Posterior cingulate gyrus (tissue), 11 donors: ENCODE measurements around the gene RERG.

Experiments
- DNase-seq, 10 donors: peaks; one replicate each; pipeline versions ENCODE4 v3.0.0 to v3.0.0-alpha.2; 2020 to 2021; ENCODE audit warnings: mixed read lengths in 3 of 10
- intact Hi-C: fragments of 100-400 bp; cut with DNase I; formaldehyde crosslinking; loops from one replicate; pipeline ENCODE4 v1.15.1; 2023

Gene RERG

DNA sequence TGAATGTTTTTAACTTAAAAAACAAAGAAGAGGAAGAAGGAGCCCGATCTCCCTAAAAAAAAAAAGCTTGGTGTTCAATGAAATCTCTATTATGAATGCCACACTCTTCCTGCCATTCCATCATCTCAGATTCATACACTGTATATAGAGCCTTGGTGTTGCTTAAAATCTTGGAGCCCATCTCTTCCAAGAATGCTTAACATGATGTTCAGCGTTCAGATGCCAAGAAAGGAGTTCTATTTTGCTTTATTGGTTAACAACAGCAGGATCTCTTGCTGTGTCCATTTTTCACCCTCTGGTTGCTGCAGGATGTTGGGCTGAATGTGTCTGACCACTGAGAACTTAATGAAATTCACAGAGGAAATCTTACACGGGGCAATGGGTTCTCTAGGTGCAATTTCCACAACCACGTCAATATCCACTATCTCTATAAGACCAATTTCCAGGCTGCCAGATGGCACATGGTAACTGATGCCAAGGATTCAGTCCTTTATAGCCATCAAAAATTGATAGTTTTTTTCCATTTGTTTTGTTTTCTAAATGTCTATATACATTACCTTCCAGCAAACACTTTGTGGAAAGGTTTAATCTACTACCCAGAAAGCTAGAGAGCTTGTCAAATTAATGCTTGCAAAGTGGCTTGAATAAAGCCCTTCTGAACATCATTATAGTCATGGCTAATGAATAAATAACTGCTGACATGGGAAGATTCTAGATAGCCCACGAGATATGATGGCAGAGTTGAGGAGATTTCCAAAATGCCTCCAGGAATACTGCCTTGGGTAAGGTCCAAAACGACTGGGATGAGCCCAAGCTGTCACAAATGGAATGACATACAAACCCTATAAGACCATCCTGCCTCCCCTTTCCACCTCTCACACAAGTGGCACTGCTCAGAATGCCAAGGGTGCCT is 26.5 kb downstream of the RERG start:
- intact Hi-C loops, result no loop called here
- DNase-seq, result no peak

DNA sequence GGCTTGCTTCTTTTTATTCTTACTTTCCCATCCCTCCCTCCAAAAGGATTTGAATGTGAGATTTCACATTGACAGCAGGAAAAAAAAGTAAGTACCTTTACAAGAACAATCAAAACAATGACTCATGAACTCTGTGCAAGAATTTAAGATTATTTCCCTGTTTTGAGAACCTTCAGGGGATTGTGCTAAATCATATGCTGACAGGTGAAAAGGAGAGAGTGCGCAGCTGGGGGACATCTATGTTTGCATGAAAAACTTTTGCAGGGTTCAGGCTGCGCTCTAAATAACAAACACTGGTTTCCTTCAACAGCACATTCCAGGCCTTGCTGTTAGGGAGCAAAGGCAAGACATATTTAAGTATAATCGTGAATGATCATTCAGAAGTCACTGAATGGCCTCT is 27.3 kb downstream of the RERG start:
- DNase-seq, result no peak
- intact Hi-C loops, result no loop called here

DNA sequence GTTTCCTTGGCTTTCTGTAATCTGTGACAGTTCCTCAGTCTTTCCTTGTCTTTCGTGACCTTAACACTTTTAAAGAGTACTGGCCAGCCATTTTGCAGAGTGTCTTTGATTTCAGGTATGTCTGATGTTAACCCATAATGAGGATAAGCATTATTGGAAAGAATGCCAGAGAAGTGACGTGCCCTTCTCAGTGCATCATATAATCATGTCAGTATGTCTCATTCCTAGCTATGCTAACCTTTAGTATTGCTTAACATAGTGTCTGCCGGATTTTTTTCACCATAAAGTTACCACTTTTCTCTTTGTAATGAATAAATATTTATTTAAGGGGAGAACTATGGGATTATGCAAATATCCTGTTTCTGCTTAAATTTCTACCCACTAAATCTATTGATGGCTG is 28.5 kb downstream of the RERG start:
- no peak for DNase-seq
- intact Hi-C loops, result no loop called here

DNA sequence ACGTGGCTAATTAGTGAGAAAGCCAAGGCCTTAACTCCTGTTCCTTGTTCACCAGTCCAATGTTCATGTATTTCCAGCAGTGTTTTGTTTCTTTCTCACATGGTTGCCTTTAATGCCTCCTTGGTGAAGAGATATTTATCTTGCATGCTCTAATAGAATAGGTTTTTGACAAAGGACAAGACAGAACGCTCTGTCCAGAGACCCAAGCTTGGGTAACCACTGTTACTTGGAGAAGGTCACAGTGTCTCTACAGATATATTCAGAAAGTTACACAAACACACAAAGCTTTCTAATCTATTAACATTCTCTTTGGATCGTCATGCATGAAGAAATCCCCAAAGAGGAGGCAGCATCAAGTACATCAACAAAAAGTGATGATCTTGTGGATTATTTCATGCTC is 33.1 kb downstream of the RERG start:
- intact Hi-C loops, result no loop called here
- DNase-seq, result no peak

DNA sequence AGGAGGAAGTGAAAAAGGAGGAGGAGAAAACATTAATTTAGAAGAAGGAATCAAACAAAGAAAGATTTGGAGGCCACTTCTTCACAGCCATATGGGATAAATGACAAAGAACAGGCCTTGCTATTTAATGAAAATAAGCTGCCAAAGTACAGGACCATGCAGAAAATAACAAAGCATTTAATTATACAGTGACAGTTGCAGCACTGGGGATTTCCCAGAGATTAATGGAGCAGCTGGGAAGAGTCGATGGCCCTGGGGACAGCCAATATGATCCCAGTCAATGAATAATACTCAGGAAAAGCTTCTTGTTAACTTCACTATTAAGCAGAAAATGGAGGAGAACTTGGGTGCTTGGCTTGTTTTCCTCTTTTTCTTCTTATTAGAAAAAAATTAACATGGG is 34.6 kb downstream of the RERG start:
- intact Hi-C loops, result no loop called here
- DNase-seq, result no peak

DNA sequence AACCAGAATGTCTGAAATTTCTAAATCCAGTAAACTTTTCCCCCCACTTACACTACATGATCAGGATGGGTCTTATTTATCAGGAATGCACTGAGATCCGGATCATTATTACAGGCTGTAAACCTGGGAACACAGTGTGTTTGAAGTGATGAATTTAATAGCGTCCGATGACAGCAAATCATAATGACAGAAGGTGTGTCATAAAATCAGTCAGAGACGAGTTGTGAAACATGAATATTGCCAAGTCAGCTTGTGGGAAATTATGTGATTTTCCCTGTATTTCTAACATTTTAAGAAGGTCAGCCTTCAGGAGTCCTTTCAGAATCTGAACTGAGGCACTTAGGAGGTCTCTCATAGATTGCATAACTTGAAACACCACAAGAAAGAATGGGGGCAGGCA is 36.7 kb downstream of the RERG start:
- intact Hi-C loops, result no loop called here
- no peak for DNase-seq

DNA sequence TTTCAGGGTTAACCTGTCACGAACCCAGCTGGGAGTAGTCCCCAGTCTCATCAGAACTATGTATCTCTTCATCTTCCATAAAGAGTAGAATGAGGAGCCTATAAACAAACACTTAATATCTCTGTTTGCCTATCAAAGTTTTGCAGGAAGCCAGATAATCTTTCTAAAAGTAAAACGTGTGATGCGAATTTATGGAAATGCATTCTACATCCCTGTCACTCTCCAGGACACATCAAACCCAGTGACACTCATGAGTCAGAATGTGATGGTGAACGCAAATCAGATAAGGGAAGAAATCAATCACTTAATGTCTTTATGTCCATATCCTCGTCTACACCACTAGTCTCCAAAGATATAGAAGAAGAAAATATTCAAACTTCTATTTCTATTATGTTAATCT is 37.4 kb downstream of the RERG start:
- intact Hi-C loops, result no loop called here
- DNase-seq, result no peak

DNA sequence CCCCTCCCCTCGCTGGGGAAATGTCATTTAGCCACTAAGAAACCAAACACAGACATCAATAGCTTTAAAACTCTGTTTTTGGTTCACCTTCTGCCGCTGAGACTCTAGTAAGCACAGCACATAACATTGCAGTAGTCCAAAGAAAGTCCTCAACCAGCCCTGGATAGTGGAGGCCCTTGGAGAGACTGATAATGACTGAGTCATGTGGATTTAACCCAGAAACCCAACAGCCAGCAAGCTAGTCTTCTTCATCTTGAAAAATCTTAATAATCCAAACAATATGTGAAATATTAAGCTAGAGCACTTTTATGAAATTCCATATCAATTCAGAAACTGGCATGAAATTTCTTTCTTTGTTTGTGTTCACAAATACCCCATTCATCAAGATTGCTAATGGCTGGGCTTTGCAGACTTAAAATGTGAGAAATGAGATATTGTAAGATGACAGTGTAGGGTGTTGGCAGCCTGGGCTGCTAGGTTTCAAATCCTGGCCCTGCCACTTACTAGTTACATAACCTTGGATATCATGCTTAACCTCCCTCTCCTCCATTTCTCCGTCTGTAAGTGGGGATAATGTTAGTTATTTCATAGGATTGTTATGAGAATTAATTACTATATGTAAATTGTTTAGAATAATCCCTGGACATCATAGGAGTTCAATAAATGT is 40.1 kb downstream of the RERG start:
- DNase-seq, result no peak
- intact Hi-C loops, result no loop called here

DNA sequence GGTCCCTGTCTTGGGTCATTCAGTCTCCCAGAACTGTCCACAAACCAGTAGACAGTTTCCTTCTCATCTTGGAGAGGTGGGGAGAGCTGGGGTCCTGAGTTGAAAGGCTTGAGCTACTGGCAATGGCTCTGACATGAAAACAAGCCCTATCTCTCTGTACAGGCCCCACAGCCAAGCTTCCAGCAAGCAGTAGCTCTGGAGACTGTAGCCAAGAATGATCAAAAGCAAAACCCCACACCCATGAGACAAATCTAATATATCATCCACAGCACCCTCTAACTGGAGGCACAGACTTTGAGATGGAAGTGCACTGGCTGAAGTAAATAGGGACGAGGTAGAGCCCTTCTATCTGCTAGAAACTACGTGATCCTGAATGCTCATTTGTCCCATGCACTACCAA is 40.9 kb downstream of the RERG start:
- intact Hi-C loops, result no loop called here
- no peak for DNase-seq

DNA sequence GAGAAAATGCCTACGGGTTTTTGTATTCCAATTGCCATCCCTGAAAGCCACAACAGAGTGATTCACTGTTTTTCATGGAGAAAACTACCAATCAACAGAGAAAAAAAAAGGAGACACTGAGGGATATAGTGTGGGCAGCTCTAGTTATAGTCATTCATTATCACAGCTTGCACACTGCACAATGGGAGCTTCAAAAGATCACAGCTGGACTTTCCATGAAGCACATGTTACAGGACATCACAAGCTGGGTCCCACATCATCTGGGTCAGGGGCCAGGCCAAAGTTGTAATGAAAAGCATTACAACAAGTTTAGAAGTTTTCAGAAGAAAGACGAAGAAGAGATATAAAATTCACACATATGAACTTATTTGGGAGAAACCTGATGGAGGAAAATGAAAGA is 41.5 kb downstream of the RERG start:
- DNase-seq, result no peak
- intact Hi-C loops, result no loop called here

DNA sequence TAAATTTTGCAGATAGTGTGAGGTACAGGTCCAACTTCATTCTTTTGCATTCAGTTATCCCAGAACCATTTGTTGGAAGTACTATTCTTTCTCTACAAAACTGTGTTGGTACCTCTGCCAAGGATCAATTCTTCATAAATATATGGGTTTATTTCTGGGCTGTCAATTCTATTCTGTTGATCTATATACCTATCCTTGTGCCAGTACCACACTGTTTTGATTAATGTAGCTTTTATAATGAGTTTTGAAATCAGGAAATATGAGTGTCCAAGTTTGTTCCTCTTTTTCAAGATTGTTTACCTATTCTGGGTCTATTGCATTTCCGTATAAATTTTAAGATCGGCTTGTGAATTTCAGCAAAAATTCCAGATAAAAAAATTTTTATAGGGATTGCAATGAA is 48.1 kb downstream of the RERG start:
- DNase-seq, result no peak
- intact Hi-C loops, result no loop called here

DNA sequence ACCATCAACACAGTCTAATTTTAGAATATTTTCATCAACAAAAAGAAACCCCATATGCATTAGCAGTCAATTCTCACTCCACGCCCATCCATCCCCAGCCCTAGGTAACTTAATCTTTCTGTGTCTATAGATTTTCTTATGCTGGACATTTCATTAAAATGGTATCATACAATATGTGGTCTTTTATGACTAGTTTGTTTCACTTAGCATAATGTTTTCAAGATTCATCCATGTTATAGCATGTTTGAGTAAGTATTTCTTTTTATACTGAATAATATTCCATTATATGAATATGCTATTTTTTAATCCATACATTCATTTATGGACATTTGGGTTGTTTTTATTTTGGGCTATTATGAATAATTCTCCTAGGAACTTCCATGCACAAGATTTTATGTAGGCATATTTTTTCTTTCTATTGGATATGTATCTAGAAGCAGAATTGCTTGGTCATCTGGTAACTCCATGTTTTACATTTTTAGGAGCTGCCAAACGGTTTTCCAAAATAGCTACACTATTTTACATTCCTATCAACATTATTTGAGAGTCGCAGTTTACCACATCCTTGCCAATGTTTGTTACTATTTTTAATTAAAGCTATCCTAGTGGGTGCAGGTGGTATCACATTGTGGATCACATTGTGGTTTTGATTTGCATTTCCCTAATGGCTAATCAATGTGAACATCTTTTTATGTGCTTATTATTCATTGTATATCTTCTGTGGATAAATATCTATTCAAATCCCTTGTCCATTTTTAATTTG is 49.0 kb downstream of the RERG start:
- no peak for DNase-seq
- intact Hi-C loops, result no loop called here

DNA sequence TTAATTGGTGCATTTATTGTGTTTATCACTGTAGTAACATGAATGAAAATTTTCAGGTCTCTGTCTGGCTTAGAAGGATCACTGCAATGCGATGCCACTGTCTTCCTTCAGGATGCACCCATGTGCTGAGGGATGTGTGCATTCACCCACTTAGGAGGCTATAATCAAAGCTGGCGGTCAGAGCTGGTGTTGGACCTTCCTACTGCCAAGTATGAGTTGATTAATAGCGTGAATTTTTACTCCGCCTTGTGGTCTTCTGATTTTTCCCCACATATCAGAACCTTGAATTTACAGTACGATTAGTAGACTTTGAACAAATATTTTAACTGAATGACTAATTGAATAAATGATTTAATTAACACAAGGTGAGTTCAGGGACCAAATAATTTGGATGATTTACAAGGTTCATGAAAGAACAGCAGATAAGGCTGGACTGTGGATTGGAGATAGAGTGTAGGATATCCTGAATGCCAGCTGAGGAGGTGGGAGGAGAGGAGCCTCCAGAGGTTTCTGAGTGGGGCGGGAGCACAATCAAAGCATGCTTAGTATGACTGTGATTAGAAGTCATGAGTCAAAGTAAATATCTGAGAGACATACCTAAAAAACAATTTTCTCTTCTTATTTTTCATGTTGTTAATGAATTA is 50.1 kb downstream of the RERG start:
- intact Hi-C loops, result no loop called here
- no peak for DNase-seq

DNA sequence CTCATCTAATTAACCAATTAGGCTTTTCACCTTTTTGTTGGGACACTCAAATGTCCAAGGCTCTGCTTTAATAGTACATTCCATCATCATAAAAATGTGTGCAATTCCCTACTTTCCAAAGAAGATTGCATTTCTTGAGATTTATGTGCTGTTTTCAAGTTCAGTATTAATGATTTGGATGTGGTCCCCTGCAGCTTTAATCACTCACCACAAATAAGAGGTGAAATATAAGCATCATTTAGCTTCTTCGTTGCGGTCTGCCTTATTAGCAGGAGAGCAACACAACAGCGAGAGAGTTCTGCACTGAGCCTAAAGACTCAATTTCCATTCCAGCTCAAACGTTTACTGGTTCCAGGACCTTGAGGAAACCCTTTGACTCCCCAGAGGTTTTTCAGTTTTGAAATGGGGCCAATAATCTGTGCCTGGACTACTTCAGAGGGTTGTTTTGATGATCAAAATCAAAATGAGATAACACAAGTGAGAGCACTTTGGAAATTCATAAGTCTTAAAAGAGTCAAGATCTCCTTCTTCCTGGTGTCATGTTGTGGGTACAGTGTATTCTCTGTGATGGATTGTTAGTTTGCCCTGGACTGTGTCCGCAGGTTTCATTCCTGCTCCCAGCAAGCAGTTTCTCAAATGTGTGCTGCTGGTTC is 53.1 kb downstream of the RERG start:
- intact Hi-C loops, result no loop called here
- no peak for DNase-seq

DNA sequence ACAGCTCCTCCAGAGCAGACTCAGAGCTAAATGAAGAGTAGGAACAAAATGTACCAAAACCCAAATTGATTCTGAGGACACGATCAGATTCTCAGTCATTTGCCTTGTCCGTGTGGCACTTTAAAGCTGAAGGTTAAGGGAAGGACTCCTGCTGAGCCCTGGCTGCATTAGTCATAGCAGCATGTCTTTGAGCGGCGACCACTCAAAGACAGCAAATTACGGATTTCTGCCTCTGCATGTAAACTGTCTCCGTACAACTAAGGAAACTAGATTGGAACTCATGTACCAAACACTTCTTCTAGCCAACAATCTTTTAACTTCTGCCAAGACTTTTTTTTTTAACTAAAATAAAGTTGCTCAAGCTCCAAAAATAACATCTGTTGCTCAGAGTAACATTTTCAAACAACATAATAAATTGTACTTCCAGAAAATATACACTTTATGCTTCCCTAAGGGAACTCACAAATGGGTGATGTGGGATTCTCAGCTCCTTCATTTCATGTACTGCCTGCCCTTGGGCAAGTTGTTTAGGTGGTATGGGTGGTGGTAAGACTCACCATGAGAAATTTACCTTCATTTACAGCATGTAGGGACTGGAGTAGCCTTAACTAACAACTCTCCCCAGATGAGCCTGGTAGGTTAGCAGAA is 56.1 kb downstream of the RERG start:
- intact Hi-C loops, result no loop called here
- DNase-seq, result peak in 1 of 10 donors; percentile 16

DNA sequence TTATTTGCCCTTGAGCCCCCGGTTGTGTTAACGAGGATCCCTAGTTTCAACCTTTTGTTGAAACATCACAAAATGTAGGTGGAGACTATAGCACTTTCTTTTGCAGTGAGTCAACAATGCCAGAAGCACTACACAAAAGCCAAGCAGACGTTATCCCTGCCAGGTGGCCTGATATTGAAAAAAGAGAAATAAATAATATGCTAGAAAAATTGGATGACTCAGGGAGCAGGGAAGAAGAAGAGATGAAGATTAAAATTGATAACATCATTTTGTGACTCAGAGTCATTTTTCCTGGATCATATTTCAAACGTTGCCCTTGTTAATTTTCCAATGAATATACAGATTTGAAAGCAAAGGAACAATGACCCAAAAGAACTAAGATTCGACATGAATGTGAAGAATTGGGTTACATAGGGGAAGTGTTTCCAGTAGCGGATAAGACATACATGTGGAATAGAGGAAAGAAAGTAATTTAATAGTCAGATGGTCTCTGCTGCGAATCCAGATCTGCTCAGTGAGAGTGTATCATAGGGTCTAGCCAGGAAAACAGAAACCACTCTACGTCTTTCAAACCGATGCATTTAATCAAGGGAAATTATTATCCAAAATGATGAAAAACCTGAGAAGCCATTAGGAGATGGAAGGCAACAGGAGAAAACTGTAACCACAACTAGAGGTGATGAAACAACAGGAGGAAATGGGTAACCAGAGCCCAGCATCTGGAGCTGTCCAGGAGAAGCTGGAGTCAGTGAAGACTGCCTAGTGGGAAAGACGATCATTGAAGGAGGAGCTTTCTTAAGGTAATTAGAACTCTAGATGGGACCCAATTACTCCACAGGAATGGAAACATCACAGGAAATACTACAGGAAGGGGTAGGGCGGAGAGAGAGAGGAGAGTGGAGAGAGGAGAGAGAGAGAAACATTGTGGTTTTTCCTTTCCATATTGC is 57.9 kb downstream of the RERG start:
- DNase-seq, result no peak
- intact Hi-C loops, result no loop called here

DNA sequence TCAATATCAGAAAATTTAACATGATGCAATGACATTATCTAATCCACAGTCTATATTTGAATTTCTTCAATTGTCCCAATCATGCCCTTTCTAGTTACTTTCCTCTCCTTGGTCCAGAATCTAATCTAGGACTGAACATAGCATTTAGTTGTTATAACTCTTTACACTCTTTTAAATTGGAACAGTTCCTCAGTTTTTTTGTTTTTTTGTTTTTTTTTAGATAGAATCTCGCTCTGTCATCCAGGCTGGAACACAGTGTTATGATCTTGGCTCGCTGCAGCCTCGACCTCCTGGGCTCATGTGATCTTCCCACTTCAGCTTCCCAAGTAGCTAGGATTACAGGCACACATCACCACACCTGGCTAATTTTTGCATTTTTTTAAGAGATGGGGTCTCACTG is 63.1 kb downstream of the RERG start:
- DNase-seq, result no peak
- intact Hi-C loops, result loop anchor here (5.0 kb wide), 1 partner anchor 49 kb away; no protein-coding TSS in a partner anchor

DNA sequence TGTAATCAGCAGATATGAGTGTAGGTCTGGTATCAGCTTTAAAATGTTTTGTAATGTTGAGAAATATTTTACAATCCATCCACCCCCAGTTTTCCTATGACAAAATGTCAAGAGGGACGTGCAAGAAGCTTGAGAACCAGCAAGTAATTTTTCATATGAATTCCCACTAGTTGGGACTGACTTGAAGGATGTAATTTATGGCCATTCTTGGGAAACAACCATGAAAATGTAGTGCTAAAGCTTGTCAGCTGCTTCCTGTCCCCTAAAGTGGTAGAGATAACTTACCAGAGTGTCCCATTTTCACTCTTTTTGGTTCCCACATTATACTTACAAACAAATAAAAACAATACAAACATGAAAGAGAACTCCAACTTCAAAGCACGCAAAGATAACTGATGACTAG is 63.9 kb downstream of the RERG start:
- intact Hi-C loops, result loop anchor here (5.0 kb wide), 1 partner anchor 50 kb away; no protein-coding TSS in a partner anchor
- no peak for DNase-seq

DNA sequence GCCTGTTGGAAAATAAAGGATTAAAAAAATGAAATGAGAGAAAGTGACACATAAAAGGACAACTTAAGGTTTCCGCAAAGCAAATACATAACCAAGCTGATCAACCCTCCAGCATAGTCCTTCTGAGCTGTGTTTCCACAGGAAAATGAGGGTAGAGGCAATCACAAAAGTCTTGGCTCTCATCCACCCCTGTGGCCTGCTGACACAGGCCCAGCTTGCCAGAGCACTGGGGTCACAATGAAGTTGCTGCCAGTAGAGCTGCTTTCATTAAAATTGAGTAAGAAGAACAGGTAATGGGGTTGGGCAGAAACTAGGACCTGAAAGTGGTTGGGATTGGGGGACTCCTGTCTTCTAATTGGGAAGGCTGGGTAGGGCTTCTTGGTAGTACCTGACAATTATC is 65.9 kb downstream of the RERG start:
- intact Hi-C loops, result loop anchor here (5.0 kb wide), 1 partner anchor 52 kb away; no protein-coding TSS in a partner anchor

More for the DNA sequence above, 65.9 kb downstream of the RERG start:
- peak in 1 of 10 donors; percentile 17 for DNase-seq
